Upper lobe of left lung (tissue), 6 donors: ENCODE results near the gene DNAJB4. TPM values are rescaled to one million over a fixed set of nuclear protein-coding genes. Genes with fewer than 3 reads are reported as not detected.
"Not testable (repeated sequence)": the region's sequence is repeated elsewhere in the genome, so short reads cannot be mapped to it uniquely, and the experiment has no call there.

ENCODE experiments used
- ATAC-seq, 2 donors: fragments of 200-7000 bp; cut with Tn5 transposase; one replicate each; pipeline ENCODE4 v1.9.1; 2022; ENCODE audit warnings: mild to moderate bottlenecking in 2 of 2, moderate library complexity in 2 of 2; ENCODE audit not compliant: low FRiP score in 2 of 2
- DNase-seq, 2 donors: peaks; one replicate each; pipeline ENCODE4 v3.0.0-alpha.2; 2019 to 2020
- H3K27ac ChIP-seq, 4 donors: fragments of 200-600 bp; sonication (generic); one replicate each; pipeline ENCODE4 v1.5.1; 2016 to 2019
- H3K27me3 ChIP-seq, 4 donors: fragments of 200-600 bp; sonication (generic); one replicate each; pipeline ENCODE4 v1.5.1; 2017 to 2019
- H3K36me3 ChIP-seq, 4 donors: fragments of 200-600 bp; sonication (generic); one replicate each; pipeline ENCODE4 v1.5.1; 2016 to 2019
- H3K4me1 ChIP-seq, 4 donors: fragments of 200-600 bp; sonication (generic); one replicate each; pipeline ENCODE4 v1.5.1; 2018 to 2019
- H3K4me3 ChIP-seq, 4 donors: fragments of 200-600 bp; sonication (generic); one replicate each; pipeline ENCODE4 v1.5.1; 2017 to 2019; ENCODE audit warnings: mild to moderate bottlenecking in 2 of 4, moderate library complexity in 1 of 4
- H3K9me3 ChIP-seq, 4 donors: fragments of 200-600 bp; sonication (generic); one replicate each; pipeline ENCODE4 v1.5.1; 2018 to 2019
- CTCF ChIP-seq, 6 experiments: fragments of 450-650 bp in 4 of 6; fragments of 200-600 bp in 2 of 6; sonication (generic) in 2 of 6; IDR thresholded peaks; one replicate each; pipeline ENCODE4 v1.5.1; 2016 to 2019; ENCODE audit warnings: antibody characterized with exemption in 6 of 6
- EP300 ChIP-seq, 4 donors: sonication (generic); formaldehyde crosslinking; IDR thresholded peaks; one replicate each; pipeline ENCODE4 v1.5.1; 2017; ENCODE audit warnings: antibody characterized with exemption in 4 of 4, control low read depth in 2 of 4
- POLR2A ChIP-seq, 4 donors: fragments of 450-650 bp; IDR thresholded peaks; one replicate each; pipeline ENCODE4 v1.5.1; 2016 to 2017; ENCODE audit warnings: antibody characterized with exemption in 4 of 4, mild to moderate bottlenecking in 2 of 4
- POLR2AphosphoS5 ChIP-seq, 2 donors: sonication (generic); formaldehyde crosslinking; IDR thresholded peaks; one replicate each; pipeline ENCODE4 v1.5.1; 2017; ENCODE audit warnings: antibody characterized with exemption in 2 of 2
- WGBS, 2 donors: methylation state at CpG; one replicate each; pipeline ENCODE4 v1.1.5; 2017 to 2018; 5-methylcytosine and 5-hydroxymethylcytosine counted together
- total RNA-seq, 6 donors: library from RNA; depleted of rRNA in 4 of 6; stranded (reverse); fragments of >200 nt in 4 of 6; gene quantifications; one replicate each; pipeline versions ENCODE4 v1.1.0 to v1.2.1, GENCODE V29; 2016 to 2021
- donor health status: DM: no; HTN: no; CAD: no; lungs with moderate emphysema.
- donor health status: DM: no; HTN: yes; CAD: no; lungs with severe emphysema.

DNAJB4 gene
- total RNA-seq, 6 donors from 2014 or later, result 20.0 to 49.5 (median 22.0) TPM

DNA sequence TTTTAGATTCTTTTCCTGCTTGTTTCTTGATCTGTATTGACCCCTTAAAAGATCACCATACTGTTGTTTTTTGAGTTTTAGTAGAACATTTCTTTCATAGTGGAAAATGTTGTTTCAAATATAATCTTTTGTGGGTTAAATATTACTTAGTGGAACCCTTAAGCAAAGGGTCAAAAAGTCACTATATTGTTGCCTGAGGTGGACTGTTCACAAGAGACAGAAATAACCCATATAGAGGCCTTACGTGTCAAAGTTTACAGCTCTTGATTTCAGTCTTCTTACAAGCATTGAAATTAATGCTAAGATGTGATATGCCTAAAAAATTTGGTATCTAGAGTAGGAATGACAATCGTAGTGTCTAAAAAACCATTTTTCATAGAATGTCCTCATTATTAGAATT, 6.3 kb downstream of the DNAJB4 start:
- H3K36me3 ChIP-seq, result peaks cover 0 to 26% (median 0%) of the 10 kb centered on the region in 4 donors
- 89 to 98% methylated on average over 2 of the region's 2 CpGs for WGBS, 2 donors
- peaks cover 0 to 5% (median 1%) of the 10 kb centered on the region in 4 donors for H3K4me1 ChIP-seq
- no peaks in the 10 kb centered on the region for H3K9me3 ChIP-seq
- no peak overlapping the region for H3K27ac ChIP-seq
- no peak for TF ChIP-seq POLR2AphosphoS5 (IDR thresholded peaks at IDR 0.05)
- TF ChIP-seq EP300 (IDR thresholded peaks at IDR 0.05), result no peak
- TF ChIP-seq POLR2A (IDR thresholded peaks at IDR 0.05), result no peak
- TF ChIP-seq CTCF (IDR thresholded peaks at IDR 0.05), result no peak
- ATAC-seq (no peak), DNase-seq (no peak)
- no peak overlapping the region for H3K4me3 ChIP-seq
- no peaks in the 10 kb centered on the region for H3K27me3 ChIP-seq

- peaks cover 0 to 4% (median 0%) of the 10 kb centered on the region in 4 donors for H3K4me1 ChIP-seq
- no peak overlapping the region for H3K27ac ChIP-seq
- H3K9me3 ChIP-seq, result no peaks in the 10 kb centered on the region
- no peak overlapping the region for H3K4me3 ChIP-seq
- H3K27me3 ChIP-seq, result no peaks in the 10 kb centered on the region
- no peak for TF ChIP-seq POLR2A (IDR thresholded peaks at IDR 0.05)
- no peak for TF ChIP-seq POLR2AphosphoS5 (IDR thresholded peaks at IDR 0.05)
- no peak for TF ChIP-seq EP300 (IDR thresholded peaks at IDR 0.05)
- no peak for TF ChIP-seq CTCF (IDR thresholded peaks at IDR 0.05)
- peaks cover 0 to 32% (median 1%) of the 10 kb centered on the region in 4 donors for H3K36me3 ChIP-seq
- no peak for DNase-seq
- no peak for ATAC-seq
These were observed 10.4 kb downstream of the DNAJB4 start for GRCh38 chr1:78015148-78015547.

DNA sequence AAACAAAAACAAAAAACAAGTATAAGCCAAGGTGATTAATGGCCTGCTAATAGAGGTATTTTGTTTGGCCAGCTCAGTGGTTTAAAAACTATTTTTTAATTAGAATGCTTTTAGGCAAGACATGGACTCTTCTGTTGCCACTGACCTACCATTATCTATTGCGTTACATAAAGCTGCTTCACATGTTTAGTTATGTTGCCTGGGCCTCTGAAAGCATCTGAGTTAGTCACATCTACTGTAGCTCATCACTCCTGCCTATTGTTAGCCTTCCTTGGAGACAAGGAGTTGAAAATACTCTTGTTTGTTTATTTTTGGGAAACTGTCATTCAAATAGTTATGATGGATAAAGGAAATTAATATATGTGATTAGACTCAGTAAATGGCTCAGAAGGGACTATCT, 14.3 kb downstream of the DNAJB4 start:
- H3K36me3 ChIP-seq, result peaks cover 0 to 22% (median 1%) of the 10 kb centered on the region in 4 donors
- no peaks in the 10 kb centered on the region for H3K27me3 ChIP-seq
- DNase-seq (no peak), ATAC-seq (no peak)
- no peaks in the 10 kb centered on the region for H3K9me3 ChIP-seq
- H3K4me3 ChIP-seq, result no peak overlapping the region
- H3K4me1 ChIP-seq, result peaks cover 0 to 4% (median 0%) of the 10 kb centered on the region in 4 donors
- WGBS, 2 donors, result 97% methylated on average over 1 of the region's 1 CpG
- no peak overlapping the region for H3K27ac ChIP-seq
- TF ChIP-seq POLR2A (IDR thresholded peaks at IDR 0.05), result no peak
- no peak for TF ChIP-seq CTCF (IDR thresholded peaks at IDR 0.05)
- TF ChIP-seq EP300 (IDR thresholded peaks at IDR 0.05), result no peak
- no peak for TF ChIP-seq POLR2AphosphoS5 (IDR thresholded peaks at IDR 0.05)

GRCh38 chr1:78021134-78021533, 16.4 kb downstream of the DNAJB4 start:
- H3K36me3 ChIP-seq, DNase-seq, H3K4me1 ChIP-seq, H3K4me3 ChIP-seq, H3K9me3 ChIP-seq, ATAC-seq, H3K27me3 ChIP-seq, H3K27ac ChIP-seq: not testable (repeated sequence)
- 94 to 99% methylated on average over 4 of the region's 4 CpGs for WGBS, 2 donors

- TF ChIP-seq POLR2A (IDR thresholded peaks at IDR 0.05) (no peak), POLR2AphosphoS5 (IDR thresholded peaks at IDR 0.05) (no peak), CTCF (IDR thresholded peaks at IDR 0.05) (no peak), EP300 (IDR thresholded peaks at IDR 0.05) (no peak)
- Histone ChIP-seq H3K4me3 (no peak overlapping the region), H3K36me3 (no peaks in the 10 kb centered on the region), H3K4me1 (no peaks in the 10 kb centered on the region), H3K27me3 (no peaks in the 10 kb centered on the region), H3K27ac (no peak overlapping the region), H3K9me3 (no peaks in the 10 kb centered on the region)
- DNase-seq (no peak), ATAC-seq (no peak)
- 88 to 89% methylated on average over 4 of the region's 4 CpGs for WGBS, 2 donors
These were observed 25.1 kb downstream of the DNAJB4 start for GRCh38 chr1:78029793-78030192.
